AG04450 (cell line): ENCODE measurements around the gene VTI1B. TPM values are rescaled to one million over a fixed set of nuclear protein-coding genes. Genes with fewer than 3 reads are reported as not detected.

Experiments
- CTCF ChIA-PET: fragments of 300-600, 350-600 bp; formaldehyde crosslinking; extraction: SDS; loops from one replicate; lab custom pipeline; 2022; ENCODE audit warnings: antibody characterized with exemption, inconsistent platforms; lab: Charles Lee
- POLR2A ChIA-PET: fragments of 350-600 bp; formaldehyde crosslinking; extraction: SDS; loops from one replicate; lab custom pipeline; 2021; ENCODE audit warnings: antibody characterized with exemption, inconsistent platforms; lab: Yijun Ruan, JAX
- DNase-seq: peaks from one replicate; pipeline ENCODE4 v3.0.0-alpha.2; 2011; ENCODE audit warnings: low read depth, low spot score
- H3K27ac ChIP-seq: one replicate; pipeline ENCODE4 v1.5.1; 2012; ENCODE audit warnings: low read depth, low read length, control low read depth
- H3K27me3 ChIP-seq: one replicate; pipeline ENCODE4 v1.6.0; 2012; ENCODE audit warnings: low read length; ENCODE audit not compliant: control insufficient read depth, insufficient read depth
- H3K4me3 ChIP-seq: 2 replicates; pipeline ENCODE4 v1.5.1; 2011; ENCODE audit warnings: mild to moderate bottlenecking, low read depth, low read length, control low read depth
- H3K9me3 ChIP-seq: 2 replicates; pipeline ENCODE4 v1.5.1; 2012; ENCODE audit warnings: low read length; ENCODE audit not compliant: control insufficient read depth, insufficient read depth
- CTCF ChIP-seq: IDR thresholded peaks from 2 replicates; pipeline ENCODE4 v1.5.1; 2011; ENCODE audit warnings: low read depth, low read length, control low read depth, inconsistent platforms
- polyA plus RNA-seq: library from polyadenylated mRNA; depleted of rRNA; stranded (reverse); fragments of >200 nt; gene quantifications from 2 replicates; pipeline ENCODE4 v1.2.3, GENCODE V29; 2011

Gene VTI1B
- polyA plus RNA-seq, 1 experiment: 127 TPM

GRCh38 chr14:67638642-67639041 lies 35.8 kb downstream of the VTI1B start:
- ChIA-PET POLR2A (no interaction called here), CTCF (no interaction called here)
- H3K27ac ChIP-seq: no peak overlapping the region
- no peaks in the 10 kb centered on the region for H3K27me3 ChIP-seq
- H3K4me3 ChIP-seq: no peak overlapping the region
- H3K9me3 ChIP-seq: no peaks in the 10 kb centered on the region
- DNase-seq: no peak
- TF ChIP-seq CTCF: no peak

GRCh38 chr14:67636361-67636919 lies 38.0 kb downstream of the VTI1B start:
- Histone ChIP-seq H3K4me3 (no peak overlapping the region), H3K9me3 (no peaks in the 10 kb centered on the region), H3K27me3 (no peaks in the 10 kb centered on the region), H3K27ac (no peak overlapping the region)
- TF ChIP-seq CTCF: no peak
- ChIA-PET CTCF (interaction anchor here (1.4 to 1.5 kb wide), 2 partner anchors 17 to 30 kb away, joined by 4 to 5 read pairs; no protein-coding TSS in a partner anchor), POLR2A (no interaction called here)
- DNase-seq: no peak

GRCh38 chr14:67633451-67634147 lies 40.8 kb downstream of the VTI1B start:
- CTCF ChIA-PET: interaction anchor here (0.7 to 1.7 kb wide), 3 partner anchors 15 to 63 kb away, joined by 3 to 5 read pairs (median 3); no protein-coding TSS in a partner anchor
- Histone ChIP-seq H3K9me3 (no peaks in the 10 kb centered on the region), H3K27ac (no peak overlapping the region), H3K27me3 (no peaks in the 10 kb centered on the region), H3K4me3 (no peak overlapping the region)
- DNase-seq: no peak
- POLR2A ChIA-PET: no interaction called here
- TF ChIP-seq CTCF: no peak

GRCh38 chr14:67630938-67631337 lies 43.5 kb downstream of the VTI1B start:
- no peaks in the 10 kb centered on the region for H3K9me3 ChIP-seq
- no peak for DNase-seq
- H3K4me3 ChIP-seq: no peak overlapping the region
- ChIA-PET CTCF (interaction anchor here (1.5 kb wide), 1 partner anchor 30 kb away, joined by 4 read pairs; the partner anchor contains the start of gene PIGH), POLR2A (no interaction called here)
- no peak for TF ChIP-seq CTCF
- no peak overlapping the region for H3K27ac ChIP-seq
- no peaks in the 10 kb centered on the region for H3K27me3 ChIP-seq

- no peak overlapping the region for H3K4me3 ChIP-seq
- H3K9me3 ChIP-seq: no peaks in the 10 kb centered on the region
- no peak for DNase-seq
- TF ChIP-seq CTCF: no peak
- H3K27me3 ChIP-seq: no peaks in the 10 kb centered on the region
- H3K27ac ChIP-seq: no peak overlapping the region
- ChIA-PET CTCF (interaction anchor here (1.5 kb wide), 1 partner anchor 30 kb away, joined by 4 read pairs; the partner anchor contains the start of gene PIGH), POLR2A (no interaction called here)
Measured at GRCh38 chr14:67630186-67630585, 44.2 kb downstream of the VTI1B start.
